Measurements from ENCODE around the gene UEVLD. TPM values are rescaled to one million over a fixed set of nuclear protein-coding genes. Genes with fewer than 3 reads are reported as not detected.

UEVLD gene
- total RNA-seq, 1 donor from 2014 or later: 42.0 TPM

DNA sequence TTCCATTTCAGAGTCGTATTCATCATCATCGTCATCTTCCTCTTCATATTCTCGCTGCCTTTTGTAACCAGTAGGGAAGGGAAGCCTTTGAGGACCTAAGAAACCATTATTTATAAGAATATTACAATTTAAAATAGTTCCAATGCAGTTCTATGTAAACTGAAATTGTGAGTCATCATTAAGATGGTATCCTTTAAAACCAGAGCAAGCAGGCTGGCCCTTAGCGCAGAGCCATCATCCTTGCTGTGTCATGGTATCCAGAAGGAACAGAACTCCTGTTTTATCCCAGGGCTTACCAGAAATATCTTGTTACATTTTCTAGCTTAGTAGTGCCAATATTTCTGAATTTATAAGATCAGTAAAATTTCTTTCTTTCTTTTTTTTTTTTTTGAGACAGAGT is 23.9 kb upstream of the UEVLD start:
- Histone ChIP-seq H3K36me3 (ENCODE audit: control insufficient read depth, insufficient read depth, low read length) (no peaks in the 10 kb centered on the region), H3K27me3 (ENCODE audit: control insufficient read depth, insufficient read depth, low read length) (no peaks in the 10 kb centered on the region), H3K4me3 (ENCODE audit: low read depth, low read length) (no peak overlapping the region)
- no peak for DNase-seq (ENCODE audit: low read depth)
- TF ChIP-seq, protein P1, sequence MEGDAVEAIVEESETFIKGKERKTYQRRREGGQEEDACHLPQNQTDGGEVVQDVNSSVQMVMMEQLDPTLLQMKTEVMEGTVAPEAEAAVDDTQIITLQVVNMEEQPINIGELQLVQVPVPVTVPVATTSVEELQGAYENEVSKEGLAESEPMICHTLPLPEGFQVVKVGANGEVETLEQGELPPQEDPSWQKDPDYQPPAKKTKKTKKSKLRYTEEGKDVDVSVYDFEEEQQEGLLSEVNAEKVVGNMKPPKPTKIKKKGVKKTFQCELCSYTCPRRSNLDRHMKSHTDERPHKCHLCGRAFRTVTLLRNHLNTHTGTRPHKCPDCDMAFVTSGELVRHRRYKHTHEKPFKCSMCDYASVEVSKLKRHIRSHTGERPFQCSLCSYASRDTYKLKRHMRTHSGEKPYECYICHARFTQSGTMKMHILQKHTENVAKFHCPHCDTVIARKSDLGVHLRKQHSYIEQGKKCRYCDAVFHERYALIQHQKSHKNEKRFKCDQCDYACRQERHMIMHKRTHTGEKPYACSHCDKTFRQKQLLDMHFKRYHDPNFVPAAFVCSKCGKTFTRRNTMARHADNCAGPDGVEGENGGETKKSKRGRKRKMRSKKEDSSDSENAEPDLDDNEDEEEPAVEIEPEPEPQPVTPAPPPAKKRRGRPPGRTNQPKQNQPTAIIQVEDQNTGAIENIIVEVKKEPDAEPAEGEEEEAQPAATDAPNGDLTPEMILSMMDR (IDR thresholded peaks at IDR 0.05; ENCODE audit: insufficient read depth, low read length, poor library complexity, severe bottlenecking): no peak

DNA sequence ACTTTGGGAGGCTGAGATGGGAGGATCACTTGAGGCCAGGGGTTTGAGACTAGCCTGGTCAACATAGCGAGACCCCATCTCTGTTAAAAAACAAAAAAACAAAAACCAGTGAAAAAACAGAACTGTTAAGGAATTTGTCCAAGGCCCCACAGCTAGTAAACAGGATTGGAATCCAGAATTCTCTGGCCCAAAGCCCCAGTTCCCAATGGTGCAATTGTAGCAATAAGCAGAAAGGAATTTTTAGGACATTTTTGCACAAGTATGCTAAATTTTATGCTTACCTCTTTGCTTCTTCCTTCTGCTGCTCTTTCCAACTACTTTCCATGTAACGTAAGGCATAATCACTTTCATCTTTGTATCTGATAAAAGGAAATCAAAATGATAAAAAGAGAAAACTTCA is 22.7 kb upstream of the UEVLD start:
- Histone ChIP-seq H3K36me3 (ENCODE audit: control insufficient read depth, insufficient read depth, low read length) (no peaks in the 10 kb centered on the region), H3K27me3 (ENCODE audit: control insufficient read depth, insufficient read depth, low read length) (no peaks in the 10 kb centered on the region), H3K4me3 (ENCODE audit: low read depth, low read length) (no peak overlapping the region)
- DNase-seq (ENCODE audit: low read depth): no peak
- TF ChIP-seq, protein P1 (IDR thresholded peaks at IDR 0.05; ENCODE audit: insufficient read depth, low read length, poor library complexity, severe bottlenecking): no peak

- Histone ChIP-seq H3K27me3 (ENCODE audit: control insufficient read depth, insufficient read depth, low read length) (no peaks in the 10 kb centered on the region), H3K4me3 (ENCODE audit: low read depth, low read length) (no peak overlapping the region), H3K36me3 (ENCODE audit: control insufficient read depth, insufficient read depth, low read length) (no peaks in the 10 kb centered on the region)
- TF ChIP-seq, protein P1 (IDR thresholded peaks at IDR 0.05; ENCODE audit: insufficient read depth, low read length, poor library complexity, severe bottlenecking): no peak
- no peak for DNase-seq (ENCODE audit: low read depth)
Measured at GRCh38 chr11:18608376-18608775, 19.8 kb upstream of the UEVLD start.

DNA sequence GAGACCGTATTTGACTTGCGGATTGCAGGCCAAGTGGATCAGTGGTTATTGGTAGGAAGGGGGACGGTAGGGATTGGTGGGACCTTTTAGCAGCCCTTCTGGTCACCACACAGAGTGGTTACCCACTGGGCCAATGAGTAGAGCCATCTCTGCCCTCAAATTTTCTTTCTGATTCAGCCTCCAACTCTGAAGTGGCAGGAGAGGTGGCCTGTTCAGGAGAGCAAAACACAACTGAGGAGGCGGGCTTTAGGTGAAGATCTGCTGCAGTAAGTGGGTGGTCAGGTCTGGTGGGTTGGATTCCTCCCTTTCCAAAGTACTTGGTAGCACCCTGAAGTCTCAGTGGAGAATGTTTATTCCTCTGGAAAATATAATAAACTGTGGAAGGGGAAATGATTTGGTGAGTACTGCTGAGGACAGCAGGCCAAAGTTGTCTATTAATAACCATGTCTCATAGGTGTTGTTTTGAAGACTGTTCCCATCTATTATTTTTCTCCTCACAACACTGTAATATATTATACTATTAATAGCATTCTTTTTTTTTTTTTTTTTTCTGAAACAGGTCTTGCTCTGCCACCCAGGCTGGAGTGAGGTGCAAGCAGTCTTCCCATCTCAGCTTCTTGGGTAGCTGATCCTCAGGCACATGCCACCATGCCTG is 12.5 kb upstream of the UEVLD start:
- TF ChIP-seq, protein P1 (IDR thresholded peaks at IDR 0.05; ENCODE audit: insufficient read depth, low read length, poor library complexity, severe bottlenecking): no peak
- no peaks in the 10 kb centered on the region for H3K27me3 ChIP-seq (ENCODE audit: control insufficient read depth, insufficient read depth, low read length)
- no peak for DNase-seq (ENCODE audit: low read depth)
- no peak overlapping the region for H3K4me3 ChIP-seq (ENCODE audit: low read depth, low read length)
- no peaks in the 10 kb centered on the region for H3K36me3 ChIP-seq (ENCODE audit: control insufficient read depth, insufficient read depth, low read length)

- Histone ChIP-seq H3K27me3 (ENCODE audit: control insufficient read depth, insufficient read depth, low read length) (no peaks in the 10 kb centered on the region), H3K4me3 (ENCODE audit: low read depth, low read length) (no peak within 1 kb of the TSS), H3K36me3 (ENCODE audit: control insufficient read depth, insufficient read depth, low read length) (no peaks in the 10 kb centered on the region)
- TF ChIP-seq, protein P1 (IDR thresholded peaks at IDR 0.05; ENCODE audit: insufficient read depth, low read length, poor library complexity, severe bottlenecking): no peak
- DNase-seq (ENCODE audit: low read depth): no peak
Measured at GRCh38 chr11:18599739-18600230, 11.3 kb upstream of the UEVLD start, which contains the start of gene MISFA. Gene MISFA (plus strand): TSS chr11:18599789. CDS start chr11:18599929, 140 bp downstream.
